Stimulated activated CD4-positive, alpha-beta T cell treated with anti-CD3 and anti-CD28 coated beads, Interleukin-4, amount 100 ng/mL, for 24 hours (primary cell): ENCODE measurements around the gene SDCCAG8.

Experiments
- DNase-seq: peaks from one replicate; pipeline ENCODE4 v3.0.0-alpha.2; 2020

SDCCAG8 gene

GRCh38 chr1:243489681-243490546 lies 234.1 kb downstream of the SDCCAG8 start:
- DNase-seq = no peak

- DNase-seq = no peak
These were observed 235.2 kb downstream of the SDCCAG8 start for GRCh38 chr1:243490748-243491686.

GRCh38 chr1:243493156-243494129 lies 237.6 kb downstream of the SDCCAG8 start:
- no peak for DNase-seq

- DNase-seq = no peak
These were observed 239.0 kb downstream of the SDCCAG8 start for GRCh38 chr1:243494741-243495431.

- no peak for DNase-seq
These were observed 239.8 kb downstream of the SDCCAG8 start for GRCh38 chr1:243495442-243496186.

GRCh38 chr1:243496187-243496646 lies 240.4 kb downstream of the SDCCAG8 start:
- DNase-seq = no peak

GRCh38 chr1:243496806-243497205 lies 241.0 kb downstream of the SDCCAG8 start:
- DNase-seq = no peak

- no peak for DNase-seq
These were observed 242.3 kb downstream of the SDCCAG8 start for GRCh38 chr1:243497939-243498681.

- DNase-seq = no peak
These were observed 243.4 kb downstream of the SDCCAG8 start for GRCh38 chr1:243499248-243499647.

- DNase-seq = no peak
These were observed 243.9 kb downstream of the SDCCAG8 start for GRCh38 chr1:243499711-243500110.

GRCh38 chr1:243500512-243500911 lies 244.7 kb downstream of the SDCCAG8 start:
- DNase-seq = no peak

GRCh38 chr1:243501002-243501401 lies 245.2 kb downstream of the SDCCAG8 start:
- DNase-seq = no peak

GRCh38 chr1:243503155-243503554 lies 247.3 kb downstream of the SDCCAG8 start:
- DNase-seq = no peak

- DNase-seq = no peak
These were observed 250.3 kb downstream of the SDCCAG8 start for GRCh38 chr1:243505986-243506689.

GRCh38 chr1:243507001-243507671 lies 251.3 kb downstream of the SDCCAG8 start:
- no peak for DNase-seq

GRCh38 chr1:243507672-243508302 lies 251.9 kb downstream of the SDCCAG8 start:
- DNase-seq = no peak

GRCh38 chr1:243508303-243508713 lies 252.5 kb downstream of the SDCCAG8 start:
- no peak for DNase-seq

- DNase-seq = no peak
These were observed 253.1 kb downstream of the SDCCAG8 start for GRCh38 chr1:243508943-243509342.
